CD4-positive, alpha-beta T cell treated with Interleukin-4 for 1 hour (primary cell): Measurements from ENCODE around the gene ZC3H12C.

Experiments used
- DNase-seq, 2 donors: peaks; one replicate each; pipeline ENCODE4 v3.0.0-alpha.2; 2020 to 2022

Gene ZC3H12C

DNA sequence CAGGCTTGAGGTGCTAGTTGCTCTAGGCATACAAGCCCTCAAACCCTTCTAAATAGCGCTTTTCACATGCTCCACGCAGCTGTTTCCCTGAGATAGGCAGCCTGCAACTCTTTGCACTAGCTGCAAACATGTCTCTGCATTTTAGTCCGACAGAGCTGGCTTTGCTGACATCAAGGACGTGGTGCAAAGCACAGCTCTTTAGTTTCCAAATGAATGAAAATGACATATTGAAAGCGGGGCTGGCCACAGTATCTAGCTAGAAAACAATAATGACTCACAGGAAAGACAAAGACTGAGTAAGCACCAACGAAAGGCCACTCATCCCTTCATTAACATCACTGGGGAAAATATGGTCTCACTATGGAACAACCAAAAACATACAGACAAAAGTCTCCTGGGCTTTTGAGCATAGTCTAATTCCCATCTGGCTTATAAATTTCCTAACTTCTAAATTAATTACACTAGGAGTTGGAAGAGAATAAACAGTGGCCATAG is 15.3 kb upstream of the ZC3H12C start:
- no peak for DNase-seq

DNA sequence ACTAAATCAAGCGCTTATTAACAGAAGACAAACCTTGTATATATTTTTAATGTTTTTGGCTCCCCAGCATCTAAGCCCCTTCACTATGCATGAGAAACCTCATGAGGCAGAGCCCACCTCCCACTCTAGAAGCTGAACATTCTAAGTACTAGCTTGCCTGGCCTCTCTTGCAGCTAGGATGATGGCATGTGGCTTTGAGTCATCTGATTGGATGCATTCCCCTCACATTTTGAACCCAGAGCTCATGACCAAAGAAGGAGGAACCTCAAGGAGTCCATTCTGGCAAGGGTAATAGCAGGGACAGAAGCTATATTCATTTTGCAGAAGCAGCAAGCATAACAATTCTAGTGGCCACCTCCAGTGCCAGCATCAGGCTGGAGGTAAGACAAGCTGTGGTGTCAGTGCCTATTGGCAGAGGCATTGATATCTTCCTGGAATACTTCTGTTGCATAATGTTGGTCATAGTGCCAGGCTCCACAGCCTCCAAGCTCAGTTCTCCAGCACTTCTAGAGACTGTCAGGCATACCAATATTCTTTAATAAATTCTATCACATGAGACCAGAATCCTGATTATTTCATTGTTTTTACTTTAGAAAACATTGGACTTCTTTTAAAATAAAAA is 14.2 kb upstream of the ZC3H12C start:
- DNase-seq, result no peak

GRCh38 chr11:110079726-110080125 is 13.5 kb upstream of the ZC3H12C start:
- DNase-seq, result no peak

DNA sequence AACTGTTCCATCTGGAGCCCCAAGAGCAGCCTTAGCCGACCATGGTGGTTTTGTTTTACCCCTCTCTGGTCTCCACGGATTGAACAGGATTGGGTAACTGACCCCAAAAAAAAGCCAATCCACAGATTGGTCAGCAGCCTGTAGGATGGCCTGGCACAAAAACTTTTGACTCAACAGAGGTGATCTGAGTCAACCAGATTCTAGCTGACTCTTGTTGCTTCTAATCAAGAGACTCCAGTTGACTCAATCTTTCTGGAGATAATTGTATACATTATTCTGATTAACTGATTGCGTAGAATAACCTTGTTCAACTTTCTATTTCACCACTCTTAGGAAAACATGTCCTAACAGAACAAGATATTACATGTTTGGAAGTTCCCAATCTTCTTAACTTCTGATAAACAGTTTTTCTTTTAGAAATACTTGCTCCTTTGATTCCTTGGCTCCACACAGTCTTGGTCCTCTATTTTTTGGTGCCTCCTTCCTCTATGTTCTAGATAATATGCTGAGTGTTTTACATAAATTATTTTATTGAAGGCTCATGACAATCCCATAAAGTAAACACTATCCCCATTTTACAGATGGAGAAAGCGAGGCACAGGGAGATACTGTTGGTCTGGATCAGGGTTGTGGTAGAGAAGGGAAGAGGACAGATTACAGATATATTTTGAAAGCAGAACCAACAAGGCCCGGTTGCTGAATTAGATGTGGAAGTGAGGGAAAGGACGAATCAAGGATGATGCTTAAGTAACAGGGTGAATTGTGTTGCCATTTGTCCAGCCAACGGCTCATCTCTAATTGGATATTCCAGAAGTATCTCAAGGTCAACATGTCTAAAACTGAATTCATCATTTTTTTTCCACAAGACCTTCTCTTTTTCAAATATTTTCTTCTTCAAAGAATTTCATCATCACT is 11.5 kb upstream of the ZC3H12C start:
- no peak for DNase-seq

- no peak for DNase-seq
Observed at GRCh38 chr11:110082899-110083298, 10.3 kb upstream of the ZC3H12C start.

- DNase-seq, result no peak
Observed at GRCh38 chr11:110085255-110085838, 7.8 kb upstream of the ZC3H12C start.

GRCh38 chr11:110086892-110087309 is 6.3 kb upstream of the ZC3H12C start:
- DNase-seq, result peak in 1 of 2 donors; percentile 67

- DNase-seq, result no peak
Observed at GRCh38 chr11:110087812-110088534, 5.2 kb upstream of the ZC3H12C start.

DNA sequence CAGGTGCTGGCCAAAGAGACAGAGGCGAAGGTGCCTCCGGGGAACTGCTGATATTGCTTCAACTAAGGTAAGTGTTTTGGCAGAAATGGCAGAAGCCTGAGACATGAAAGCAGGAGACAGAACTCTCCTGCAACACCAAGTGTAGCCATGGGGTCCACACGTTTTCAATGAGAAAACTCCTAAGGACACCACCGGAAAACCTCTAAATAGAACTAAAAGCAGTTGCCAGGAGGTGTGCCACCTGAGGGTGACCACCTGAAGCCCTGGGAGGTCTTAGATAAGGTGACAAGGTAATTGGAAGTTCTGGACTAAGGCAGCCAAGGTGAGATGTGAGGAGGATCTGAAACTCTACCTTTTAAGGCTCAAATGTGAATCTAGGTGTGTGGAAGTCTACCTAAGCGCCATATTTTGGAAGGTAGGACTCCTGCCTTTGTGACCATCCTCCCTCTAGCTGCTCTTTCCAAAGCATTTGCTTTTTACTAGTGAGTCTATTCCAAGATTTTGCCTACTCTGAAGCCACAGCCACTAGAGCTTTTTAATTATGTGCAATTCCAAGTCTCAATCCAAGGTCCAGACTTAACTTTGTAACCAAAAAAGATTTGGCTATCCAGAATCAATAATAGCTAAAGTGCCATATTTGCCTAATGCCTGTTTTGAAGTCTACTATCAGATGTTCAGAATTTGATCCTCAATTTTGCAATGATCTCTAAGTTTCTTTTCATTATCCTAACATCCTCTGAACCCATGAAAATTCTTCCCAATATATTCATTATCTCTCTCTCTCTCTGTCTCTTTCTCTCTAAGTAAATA is 4.5 kb upstream of the ZC3H12C start:
- DNase-seq, result no peak

GRCh38 chr11:110089617-110090282 is 3.4 kb upstream of the ZC3H12C start:
- DNase-seq, result no peak

- DNase-seq, result no peak
Observed at GRCh38 chr11:110090466-110091026, 2.6 kb upstream of the ZC3H12C start.

- no peak for DNase-seq
Observed at GRCh38 chr11:110092111-110092514, 1.1 kb upstream of the ZC3H12C start.

DNA sequence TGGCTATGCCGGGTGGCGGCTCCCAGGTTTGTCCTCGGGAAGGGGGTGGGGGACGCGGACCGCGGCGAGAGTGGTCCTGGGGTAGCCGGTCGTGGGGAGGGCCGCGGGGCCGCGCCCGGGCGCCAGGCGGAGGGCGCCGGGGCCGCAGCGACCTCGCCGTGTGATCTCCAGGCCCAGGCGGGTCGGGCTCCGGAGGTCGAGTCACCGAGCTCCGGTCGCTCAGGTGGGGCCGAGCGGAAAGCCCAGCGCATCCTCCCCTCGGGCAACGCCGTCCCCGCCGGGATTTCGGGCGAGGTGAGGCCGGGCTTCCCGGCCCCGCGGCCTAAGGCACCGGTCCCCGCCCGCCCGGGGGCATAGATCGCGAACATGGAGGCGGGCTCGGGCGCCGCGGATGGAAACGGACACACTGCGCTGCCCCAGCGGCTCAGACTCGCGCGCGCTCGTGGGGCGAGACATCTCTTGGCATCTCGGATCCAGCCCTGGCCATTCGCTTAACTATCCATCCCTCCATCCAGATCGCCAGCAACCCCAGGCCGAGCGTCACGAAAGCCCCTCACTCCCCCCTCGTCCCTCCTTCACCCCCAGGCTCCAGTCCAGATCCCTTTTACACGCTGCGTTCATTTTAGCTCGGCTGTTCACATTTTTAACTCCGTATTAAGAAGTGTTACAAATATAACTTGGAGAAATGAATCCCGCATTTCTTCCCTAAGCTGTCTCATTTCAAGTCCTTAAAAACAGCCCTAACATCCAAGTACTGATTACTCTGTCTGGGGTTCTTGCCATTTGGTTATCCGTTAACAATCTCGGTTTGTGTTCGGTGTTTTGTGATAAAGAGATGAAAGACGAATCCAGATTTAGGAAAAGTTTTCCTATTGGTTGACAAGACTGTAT is 460 bp downstream of the ZC3H12C start:
- DNase-seq, result no peak

- no peak for DNase-seq
Observed at GRCh38 chr11:110094298-110095285, 1.4 kb downstream of the ZC3H12C start.

DNA sequence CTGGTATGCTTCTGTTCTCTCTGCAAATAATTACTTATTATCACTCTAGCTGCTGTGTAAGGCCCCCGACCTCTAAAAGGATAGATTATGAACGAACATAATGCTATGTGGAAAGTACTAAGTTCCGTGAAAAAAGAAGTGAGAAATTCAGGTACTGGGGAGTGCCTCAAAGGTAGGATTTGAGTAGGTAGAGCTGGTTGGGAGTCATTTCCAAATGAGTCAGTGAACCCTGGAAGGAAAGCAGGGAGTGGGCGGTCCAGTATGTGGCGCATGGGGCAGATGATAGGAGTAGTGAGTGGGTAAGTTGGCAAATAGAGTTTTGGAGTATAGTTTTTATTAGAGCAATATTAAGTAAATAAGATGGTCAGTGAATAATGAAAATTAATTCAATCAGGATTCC is 2.4 kb downstream of the ZC3H12C start:
- no peak for DNase-seq

DNA sequence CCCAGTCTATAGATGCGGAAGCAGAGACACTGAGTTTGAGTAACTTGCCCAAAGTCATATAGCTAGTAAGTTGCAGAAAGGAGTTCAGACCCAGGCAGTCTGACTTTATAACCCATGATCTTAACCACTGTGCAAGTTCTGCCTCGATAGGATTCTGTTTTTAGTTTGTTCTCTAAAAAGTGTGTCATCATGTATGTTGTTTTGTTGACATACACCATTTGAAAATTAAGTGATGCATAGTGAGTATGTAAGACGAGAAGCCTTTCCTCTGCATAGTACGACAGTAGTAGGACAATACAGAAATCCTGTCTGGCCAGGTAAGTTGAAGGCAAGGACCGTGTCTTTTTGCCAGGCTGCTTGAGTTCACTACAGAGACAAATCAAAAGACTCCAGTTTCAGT is 3.3 kb downstream of the ZC3H12C start:
- no peak for DNase-seq

GRCh38 chr11:110097459-110098012 is 4.3 kb downstream of the ZC3H12C start:
- no peak for DNase-seq

DNA sequence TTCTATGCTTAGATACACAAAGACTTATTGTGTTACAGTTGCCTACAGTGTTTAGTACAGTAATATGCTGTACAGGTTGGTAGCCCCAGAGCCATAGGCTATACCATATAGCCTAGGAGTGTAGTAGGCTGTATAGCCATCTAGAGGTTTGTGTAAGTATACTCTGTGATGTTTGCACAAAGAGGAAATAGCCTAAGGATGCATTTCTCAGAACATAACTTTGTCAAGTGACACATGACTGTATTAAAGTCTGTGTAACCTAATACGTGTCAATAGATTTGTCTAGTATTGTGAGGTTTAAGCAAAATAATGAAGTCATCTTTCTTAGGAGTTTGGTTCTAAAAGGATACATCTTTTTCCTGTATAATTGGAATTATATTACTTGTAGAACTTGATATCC is 5.5 kb downstream of the ZC3H12C start:
- DNase-seq, result no peak
